Measurements from ENCODE around the gene SIPA1L3. TPM values are rescaled to one million over a fixed set of nuclear protein-coding genes. Genes with fewer than 3 reads are reported as not detected.

Gene SIPA1L3
- total RNA-seq, 2 donors from 2014 or later, result 42.8 to 48.2 TPM

- Mint-ChIP-seq H3K27me3 (ENCODE audit: insufficient read depth) (no peaks in the 10 kb centered on the region), H3K4me1 (peaks cover 3% of the 10 kb centered on the region), H3K36me3 (ENCODE audit: low read depth) (no peaks in the 10 kb centered on the region), H3K9me3 (no peaks in the 10 kb centered on the region), H3K27ac (no peak overlapping the region), H3K4me3 (no peak overlapping the region)
- Histone ChIP-seq H3K4me1 (ENCODE audit: control insufficient read depth, insufficient read depth, low read length) (peaks cover 2% of the 10 kb centered on the region), H3K27ac (ENCODE audit: low read depth, low read length) (peak overlapping the region; percentile 98), H3K36me3 (ENCODE audit: control insufficient read depth, insufficient read depth, low read length) (no peaks in the 10 kb centered on the region), H3K4me3 (ENCODE audit: low read length) (peak overlapping the region; percentile 69), H3K27me3 (ENCODE audit: control insufficient read depth, insufficient read depth, low read length, poor library complexity, severe bottlenecking) (no peaks in the 10 kb centered on the region), H3K9ac (ENCODE audit: extremely low read depth, low read length, poor library complexity, severe bottlenecking) (peak overlapping the region; percentile 58), H3K9me3 (ENCODE audit: control insufficient read depth, low read length) (no peaks in the 10 kb centered on the region)
- no peak for TF ChIP-seq CTCF (conservative IDR thresholded peaks at IDR 0.05)
- no peak for DNase-seq
- WGBS, 2 experiments (ENCODE audit: insufficient coverage in 1 of 2, insufficient read length in 1 of 2), result 46 to 63% methylated on average over 2 to 3 of the region's 3 CpGs
Measured at GRCh38 chr19:38004186-38004520, 97.1 kb downstream of the SIPA1L3 start.

- Histone ChIP-seq H3K4me1 (ENCODE audit: control insufficient read depth, insufficient read depth, low read length) (peaks cover 2% of the 10 kb centered on the region), H3K9ac (ENCODE audit: extremely low read depth, low read length, poor library complexity, severe bottlenecking) (peak overlapping the region; percentile 58), H3K9me3 (ENCODE audit: control insufficient read depth, low read length) (no peaks in the 10 kb centered on the region), H3K27me3 (ENCODE audit: control insufficient read depth, insufficient read depth, low read length, poor library complexity, severe bottlenecking) (no peaks in the 10 kb centered on the region), H3K27ac (ENCODE audit: low read depth, low read length) (peak overlapping the region; percentile 98), H3K36me3 (ENCODE audit: control insufficient read depth, insufficient read depth, low read length) (no peaks in the 10 kb centered on the region), H3K4me3 (ENCODE audit: low read length) (peak overlapping the region; percentile 69)
- Mint-ChIP-seq H3K4me3 (no peak overlapping the region), H3K36me3 (ENCODE audit: low read depth) (no peaks in the 10 kb centered on the region), H3K4me1 (peaks cover 3% of the 10 kb centered on the region), H3K27me3 (ENCODE audit: insufficient read depth) (no peaks in the 10 kb centered on the region), H3K9me3 (no peaks in the 10 kb centered on the region), H3K27ac (no peak overlapping the region)
- DNase-seq, result peak; percentile 92
- TF ChIP-seq CTCF (conservative IDR thresholded peaks at IDR 0.05), result no peak
- 52 to 56% methylated on average over 12 to 15 of the region's 15 CpGs for WGBS, 2 experiments (ENCODE audit: insufficient coverage in 1 of 2, insufficient read length in 1 of 2)
Measured at GRCh38 chr19:38004521-38005223, 97.7 kb downstream of the SIPA1L3 start.

- no peaks in the 10 kb centered on the region for H3K27me3 ChIP-seq (ENCODE audit: control insufficient read depth, insufficient read depth, low read length, poor library complexity, severe bottlenecking)
- H3K9ac ChIP-seq (ENCODE audit: extremely low read depth, low read length, poor library complexity, severe bottlenecking), result no peak overlapping the region
- Mint-ChIP-seq H3K27ac (no peak overlapping the region), H3K4me1 (peaks cover 3% of the 10 kb centered on the region), H3K27me3 (ENCODE audit: insufficient read depth) (no peaks in the 10 kb centered on the region), H3K36me3 (ENCODE audit: low read depth) (no peaks in the 10 kb centered on the region), H3K9me3 (no peaks in the 10 kb centered on the region), H3K4me3 (no peak overlapping the region)
- TF ChIP-seq CTCF (conservative IDR thresholded peaks at IDR 0.05), result no peak
- H3K9me3 ChIP-seq (ENCODE audit: control insufficient read depth, low read length), result no peaks in the 10 kb centered on the region
- H3K36me3 ChIP-seq (ENCODE audit: control insufficient read depth, insufficient read depth, low read length), result no peaks in the 10 kb centered on the region
- peak overlapping the region; percentile 98 for H3K27ac ChIP-seq (ENCODE audit: low read depth, low read length)
- H3K4me3 ChIP-seq (ENCODE audit: low read length), result no peak overlapping the region
- peaks cover 2% of the 10 kb centered on the region for H3K4me1 ChIP-seq (ENCODE audit: control insufficient read depth, insufficient read depth, low read length)
- DNase-seq, result no peak
- WGBS, 2 experiments (ENCODE audit: insufficient coverage in 1 of 2, insufficient read length in 1 of 2), result 75 to 77% methylated on average over 6 to 8 of the region's 8 CpGs
Measured at GRCh38 chr19:38005224-38005614, 98.2 kb downstream of the SIPA1L3 start.
